ENCODE data around the gene GGTA1. TPM values are rescaled to one million over a fixed set of nuclear protein-coding genes. Genes with fewer than 3 reads are reported as not detected.

Gene GGTA1
- total RNA-seq, 2 experiments from 2014 or later, result not detected

GRCh38 chr9:121454972-121455371, 44.7 kb downstream of the GGTA1 start:
- peaks cover 25% of the 10 kb centered on the region for H3K27me3 Mint-ChIP-seq
- no peak overlapping the region for H3K27ac Mint-ChIP-seq
- DNase-seq (no peak), ATAC-seq (peak; percentile 61)
- no peaks in the 10 kb centered on the region for H3K9me3 Mint-ChIP-seq (ENCODE audit: low read depth)
- no peak overlapping the region for H3K4me3 Mint-ChIP-seq
- intact Hi-C loops (cut with DNase I, micrococcal nuclease), result no loop called here
- H3K36me3 Mint-ChIP-seq (ENCODE audit: low read depth), result no peaks in the 10 kb centered on the region
- ChIA-PET CTCF (interaction anchor here (0.9 to 2.7 kb wide), 6 partner anchors 7 to 135 kb away, joined by 3 to 9 read pairs (median 4); no protein-coding TSS in a partner anchor), POLR2A (no interaction called here)
- H3K4me1 Mint-ChIP-seq, result peaks cover 10% of the 10 kb centered on the region

GRCh38 chr9:121453232-121453892, 46.3 kb downstream of the GGTA1 start:
- Mint-ChIP-seq H3K27me3 (peaks cover 20% of the 10 kb centered on the region), H3K4me3 (no peak overlapping the region), H3K4me1 (peaks cover 10% of the 10 kb centered on the region), H3K27ac (no peak overlapping the region), H3K9me3 (ENCODE audit: low read depth) (no peaks in the 10 kb centered on the region), H3K36me3 (ENCODE audit: low read depth) (no peaks in the 10 kb centered on the region)
- CTCF ChIA-PET, result interaction anchor here (1.0 to 2.7 kb wide), 2 partner anchors 9 to 133 kb away, joined by 3 to 9 read pairs; no protein-coding TSS in a partner anchor
- ATAC-seq (no peak), DNase-seq (no peak)
- intact Hi-C loops (cut with DNase I, micrococcal nuclease), result no loop called here
- POLR2A ChIA-PET, result no interaction called here

GRCh38 chr9:121452085-121452484, 47.6 kb downstream of the GGTA1 start:
- no peak overlapping the region for H3K27ac Mint-ChIP-seq
- ChIA-PET CTCF (interaction anchor here (0.6 to 0.7 kb wide), 2 partner anchors 38 to 223 kb away, joined by 3 read pairs; no protein-coding TSS in a partner anchor), POLR2A (no interaction called here)
- no peak overlapping the region for H3K4me3 Mint-ChIP-seq
- H3K36me3 Mint-ChIP-seq (ENCODE audit: low read depth), result no peaks in the 10 kb centered on the region
- no peaks in the 10 kb centered on the region for H3K9me3 Mint-ChIP-seq (ENCODE audit: low read depth)
- H3K4me1 Mint-ChIP-seq, result peaks cover 18% of the 10 kb centered on the region
- no peak for DNase-seq
- peaks cover 18% of the 10 kb centered on the region for H3K27me3 Mint-ChIP-seq
- ATAC-seq, result no peak
- intact Hi-C loops (cut with DNase I, micrococcal nuclease), result no loop called here

GRCh38 chr9:121451586-121451985, 48.1 kb downstream of the GGTA1 start:
- Mint-ChIP-seq H3K9me3 (ENCODE audit: low read depth) (no peaks in the 10 kb centered on the region), H3K36me3 (ENCODE audit: low read depth) (no peaks in the 10 kb centered on the region), H3K4me3 (no peak overlapping the region), H3K4me1 (peaks cover 18% of the 10 kb centered on the region), H3K27ac (no peak overlapping the region), H3K27me3 (peaks cover 14% of the 10 kb centered on the region)
- ATAC-seq (no peak), DNase-seq (no peak)
- POLR2A ChIA-PET, result no interaction called here
- CTCF ChIA-PET, result interaction anchor here (0.6 to 0.7 kb wide), 2 partner anchors 37 to 223 kb away, joined by 3 read pairs; no protein-coding TSS in a partner anchor
- intact Hi-C loops (cut with DNase I, micrococcal nuclease), result no loop called here

- ATAC-seq (no peak), DNase-seq (no peak)
- Mint-ChIP-seq H3K4me3 (no peak overlapping the region), H3K9me3 (ENCODE audit: low read depth) (no peaks in the 10 kb centered on the region), H3K36me3 (ENCODE audit: low read depth) (no peaks in the 10 kb centered on the region), H3K27ac (no peak overlapping the region), H3K4me1 (peaks cover 11% of the 10 kb centered on the region), H3K27me3 (peaks cover 20% of the 10 kb centered on the region)
- POLR2A ChIA-PET, result no interaction called here
- intact Hi-C loops (cut with DNase I, micrococcal nuclease), result no loop called here
- CTCF ChIA-PET, result interaction anchor here (1.0 kb wide), 2 partner anchors 12 to 50 kb away, joined by 3 to 4 read pairs; no protein-coding TSS in a partner anchor
These were observed 49.4 kb downstream of the GGTA1 start for GRCh38 chr9:121450241-121450640.

GRCh38 chr9:121449786-121450185, 49.9 kb downstream of the GGTA1 start:
- Mint-ChIP-seq H3K4me1 (peaks cover 8% of the 10 kb centered on the region), H3K9me3 (ENCODE audit: low read depth) (no peaks in the 10 kb centered on the region), H3K27me3 (peaks cover 20% of the 10 kb centered on the region), H3K4me3 (no peak overlapping the region), H3K36me3 (ENCODE audit: low read depth) (no peaks in the 10 kb centered on the region), H3K27ac (no peak overlapping the region)
- ATAC-seq (no peak), DNase-seq (no peak)
- CTCF ChIA-PET, result interaction anchor here (1.0 kb wide), 1 partner anchor 49 kb away, joined by 3 read pairs; no protein-coding TSS in a partner anchor
- intact Hi-C loops (cut with DNase I, micrococcal nuclease), result no loop called here
- POLR2A ChIA-PET, result no interaction called here

- Mint-ChIP-seq H3K4me3 (no peak overlapping the region), H3K27ac (no peak overlapping the region), H3K36me3 (ENCODE audit: low read depth) (no peaks in the 10 kb centered on the region), H3K27me3 (peaks cover 18% of the 10 kb centered on the region), H3K4me1 (peaks cover 8% of the 10 kb centered on the region), H3K9me3 (ENCODE audit: low read depth) (no peaks in the 10 kb centered on the region)
- ChIA-PET CTCF (interaction anchor here (0.8 to 1.1 kb wide), 2 partner anchors 128 to 245 kb away, joined by 3 read pairs; partner anchors contain the start of gene RAB14), POLR2A (no interaction called here)
- intact Hi-C loops (cut with DNase I, micrococcal nuclease), result no loop called here
- no peak for ATAC-seq
- DNase-seq, result no peak
These were observed 52.3 kb downstream of the GGTA1 start for GRCh38 chr9:121447321-121447834.

GRCh38 chr9:121445986-121446385, 53.7 kb downstream of the GGTA1 start:
- CTCF ChIA-PET, result no interaction called here
- H3K36me3 Mint-ChIP-seq (ENCODE audit: low read depth), result no peaks in the 10 kb centered on the region
- ATAC-seq (peak; percentile 73), DNase-seq (peak; percentile 34)
- H3K27me3 Mint-ChIP-seq, result peaks cover 17% of the 10 kb centered on the region
- intact Hi-C loops (cut with DNase I, micrococcal nuclease), result loop anchor here in 1 of 2 experiments (1.0 kb wide), 1 partner anchor 52 kb away; no protein-coding TSS in a partner anchor
- H3K4me1 Mint-ChIP-seq, result peaks cover 8% of the 10 kb centered on the region
- POLR2A ChIA-PET, result no interaction called here
- H3K4me3 Mint-ChIP-seq, result no peak overlapping the region
- no peak overlapping the region for H3K27ac Mint-ChIP-seq
- H3K9me3 Mint-ChIP-seq (ENCODE audit: low read depth), result no peaks in the 10 kb centered on the region

- H3K4me3 Mint-ChIP-seq, result no peak overlapping the region
- ChIA-PET POLR2A (no interaction called here), CTCF (interaction anchor here (0.6 to 1.1 kb wide), 4 partner anchors 46 to 125 kb away, joined by 3 read pairs; no protein-coding TSS in a partner anchor)
- no peaks in the 10 kb centered on the region for H3K36me3 Mint-ChIP-seq (ENCODE audit: low read depth)
- peaks cover 17% of the 10 kb centered on the region for H3K27me3 Mint-ChIP-seq
- no peak for DNase-seq
- no peak overlapping the region for H3K27ac Mint-ChIP-seq
- H3K4me1 Mint-ChIP-seq, result peaks cover 8% of the 10 kb centered on the region
- no peaks in the 10 kb centered on the region for H3K9me3 Mint-ChIP-seq (ENCODE audit: low read depth)
- intact Hi-C loops (cut with DNase I, micrococcal nuclease), result no loop called here
- ATAC-seq, result no peak
These were observed 55.7 kb downstream of the GGTA1 start for GRCh38 chr9:121443981-121444380.

GRCh38 chr9:121441165-121441564, 58.5 kb downstream of the GGTA1 start:
- Mint-ChIP-seq H3K4me1 (no peaks in the 10 kb centered on the region), H3K36me3 (ENCODE audit: low read depth) (no peaks in the 10 kb centered on the region), H3K4me3 (no peak overlapping the region), H3K9me3 (ENCODE audit: low read depth) (no peaks in the 10 kb centered on the region), H3K27me3 (peaks cover 15% of the 10 kb centered on the region), H3K27ac (no peak overlapping the region)
- intact Hi-C loops (cut with DNase I, micrococcal nuclease), result no loop called here
- ChIA-PET CTCF (interaction anchor here (0.6 to 1.6 kb wide), 2 partner anchors 19 to 22 kb away, joined by 3 read pairs; no protein-coding TSS in a partner anchor), POLR2A (no interaction called here)
- ATAC-seq (no peak), DNase-seq (no peak)

- ATAC-seq (no peak), DNase-seq (no peak)
- intact Hi-C loops (cut with DNase I, micrococcal nuclease), result no loop called here
- POLR2A ChIA-PET, result no interaction called here
- H3K9me3 Mint-ChIP-seq (ENCODE audit: low read depth), result peaks cover 2% of the 10 kb centered on the region
- H3K27me3 Mint-ChIP-seq, result peaks cover 20% of the 10 kb centered on the region
- no peak overlapping the region for H3K27ac Mint-ChIP-seq
- no peaks in the 10 kb centered on the region for H3K36me3 Mint-ChIP-seq (ENCODE audit: low read depth)
- CTCF ChIA-PET, result interaction anchor here (0.9 to 1.9 kb wide), 4 partner anchors 15 to 120 kb away, joined by 3 to 5 read pairs (median 4); no protein-coding TSS in a partner anchor
- no peak overlapping the region for H3K4me3 Mint-ChIP-seq
- no peaks in the 10 kb centered on the region for H3K4me1 Mint-ChIP-seq
These were observed 59.7 kb downstream of the GGTA1 start for GRCh38 chr9:121439711-121440664.
